ENCODE results near the gene OR2C1.

The OR2C1 gene

DNA sequence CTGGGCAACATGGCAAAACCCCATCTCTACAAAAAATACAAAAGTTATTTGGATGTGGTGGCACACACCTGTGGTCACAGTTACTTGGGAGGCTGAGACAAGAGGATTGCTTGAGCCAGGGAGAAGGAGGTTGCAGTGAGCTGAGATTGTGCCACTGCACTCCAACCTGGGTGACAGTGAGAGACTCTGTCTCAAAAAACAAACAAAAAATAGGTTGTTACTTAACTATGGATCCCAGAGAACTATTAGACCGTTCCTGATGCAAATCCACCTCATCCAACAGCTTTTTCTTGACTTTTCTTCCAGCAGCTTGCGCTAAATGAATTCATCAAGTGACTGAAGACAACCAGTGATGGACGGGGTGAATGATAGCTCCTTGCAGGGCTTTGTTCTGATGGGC lies at the start of gene OR2C1:
Gene OR2C1, plus strand, starts transcription at position 301 of the 400 bp plus-strand sequence. Its CDS starts 52 bp downstream, at position 353.
- no peak for DNase-seq (ENCODE audit: low read depth, low spot score)

DNA sequence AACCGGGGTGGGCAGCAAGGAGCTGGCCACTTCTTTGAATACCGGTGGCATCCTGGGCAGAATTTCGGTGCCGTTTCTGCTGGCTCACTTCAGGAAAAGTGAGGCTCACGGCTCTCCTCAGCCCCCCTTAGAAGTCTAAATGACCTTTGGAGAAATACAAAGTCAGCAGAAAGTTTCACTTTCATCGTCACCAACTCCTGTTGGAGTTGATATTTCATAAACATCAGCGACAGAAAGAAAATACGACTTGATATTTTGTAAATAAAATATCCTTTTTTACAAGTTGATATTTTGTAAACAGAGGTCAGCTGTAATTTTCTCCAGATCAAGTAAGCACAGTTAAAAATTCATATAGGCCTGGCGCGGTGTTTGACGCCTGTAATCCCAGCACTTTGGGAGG lies 49.6 kb upstream of the OR2C1 start:
- no peak for DNase-seq (ENCODE audit: low read depth, low spot score)

DNA sequence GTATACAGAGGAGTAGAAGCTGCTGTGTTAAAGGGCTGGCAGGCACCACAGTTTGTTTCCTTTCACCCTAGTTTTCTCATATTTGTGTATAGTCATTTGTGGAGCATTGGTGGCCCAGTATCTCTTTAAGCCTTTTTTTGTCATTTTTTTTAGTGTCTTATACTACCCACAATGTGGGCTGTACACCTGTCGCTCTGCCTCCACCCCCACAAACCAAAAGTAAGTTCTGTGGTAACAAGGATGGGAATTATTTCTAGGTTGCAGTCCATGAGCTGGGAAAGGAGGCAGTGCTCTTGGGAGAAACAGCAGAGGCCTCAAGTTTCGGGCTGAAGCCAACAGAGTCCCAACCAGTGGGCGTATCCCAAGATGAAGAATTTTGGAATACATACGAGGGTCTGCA lies 44.2 kb upstream of the OR2C1 start:
- DNase-seq (ENCODE audit: low read depth, low spot score) = no peak

DNA sequence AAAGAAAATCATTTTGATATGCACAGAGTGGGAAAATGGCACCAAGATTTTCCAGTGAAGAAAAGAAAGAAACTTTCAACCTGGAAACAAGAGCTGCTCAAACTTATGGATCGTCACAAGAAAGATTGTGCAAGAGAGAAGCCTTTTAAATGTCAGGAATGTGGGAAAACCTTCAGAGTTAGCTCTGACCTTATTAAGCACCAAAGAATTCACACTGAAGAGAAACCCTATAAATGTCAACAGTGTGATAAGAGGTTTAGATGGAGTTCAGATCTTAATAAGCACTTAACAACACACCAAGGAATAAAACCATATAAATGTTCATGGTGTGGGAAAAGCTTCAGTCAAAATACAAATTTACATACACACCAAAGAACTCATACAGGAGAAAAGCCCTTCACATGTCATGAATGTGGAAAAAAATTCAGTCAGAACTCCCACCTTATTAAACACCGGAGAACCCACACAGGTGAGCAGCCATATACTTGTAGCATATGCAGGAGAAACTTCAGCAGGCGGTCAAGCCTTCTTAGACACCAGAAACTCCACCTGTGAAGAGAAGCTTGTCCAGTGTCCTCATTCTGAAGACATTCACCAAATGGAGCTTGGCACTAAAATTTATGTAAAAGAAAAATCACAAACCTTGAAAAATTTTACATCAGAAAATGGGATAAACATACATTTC lies 38.2 kb upstream of the OR2C1 start:
- no peak for DNase-seq (ENCODE audit: low read depth, low spot score)

DNA sequence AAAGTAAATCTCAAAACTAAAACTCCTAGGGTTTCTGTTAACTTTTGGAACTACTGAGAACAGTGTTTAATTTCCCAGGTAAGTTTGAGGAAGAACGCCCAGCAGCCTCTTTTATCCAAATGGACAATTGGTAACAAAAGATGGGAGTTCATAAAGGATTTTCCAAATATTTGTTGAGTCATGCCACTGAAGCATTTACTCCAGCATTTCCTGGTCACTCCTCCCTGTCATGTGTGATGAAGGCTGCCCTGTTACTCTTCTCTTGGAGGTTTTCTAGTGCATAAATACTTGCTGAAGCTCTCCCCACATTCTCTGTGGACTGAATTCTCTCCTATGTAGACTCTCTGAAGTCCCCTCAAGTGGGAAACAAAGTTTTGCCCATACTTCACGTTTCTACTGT lies 33.9 kb upstream of the OR2C1 start:
- no peak for DNase-seq (ENCODE audit: low read depth, low spot score)

DNA sequence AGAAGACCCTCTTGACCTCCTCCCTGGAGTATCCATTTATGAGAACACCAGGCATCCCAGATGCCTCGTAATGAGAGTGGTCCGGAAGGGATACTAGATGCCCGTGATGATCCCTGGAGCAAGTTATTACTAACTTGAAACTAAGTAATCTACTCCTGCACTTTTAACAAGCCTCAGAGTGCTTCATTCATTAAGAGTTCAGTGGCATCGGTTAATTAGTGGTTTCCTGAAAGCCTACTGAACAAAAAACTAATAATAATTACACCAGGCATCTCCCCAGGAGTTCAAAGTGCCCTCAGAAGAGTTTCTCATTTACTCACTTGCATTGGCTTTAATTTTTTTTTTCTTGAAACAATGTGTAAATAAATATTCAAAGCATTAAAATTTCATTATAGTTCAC lies 28.2 kb upstream of the OR2C1 start:
- no peak for DNase-seq (ENCODE audit: low read depth, low spot score)

DNA sequence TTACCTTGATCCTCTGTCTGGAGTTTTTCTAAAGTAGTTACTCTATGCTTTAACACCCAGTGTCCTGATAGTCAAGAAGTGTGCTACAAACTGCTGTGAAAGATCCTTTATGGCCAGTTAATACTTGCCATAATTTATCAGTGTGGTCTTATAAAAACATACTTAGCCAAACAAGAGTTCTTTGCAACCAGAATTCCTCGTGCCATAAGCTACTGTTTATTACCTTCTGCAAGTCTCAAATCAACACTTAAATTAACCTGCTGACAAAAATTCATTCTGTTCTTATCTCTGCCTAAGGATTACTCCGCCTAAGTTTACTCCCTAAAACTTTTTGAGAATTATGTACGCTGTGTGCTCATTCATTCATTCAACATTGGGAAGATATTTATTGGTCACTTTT lies 27.6 kb upstream of the OR2C1 start:
- DNase-seq (ENCODE audit: low read depth, low spot score) = no peak

DNA sequence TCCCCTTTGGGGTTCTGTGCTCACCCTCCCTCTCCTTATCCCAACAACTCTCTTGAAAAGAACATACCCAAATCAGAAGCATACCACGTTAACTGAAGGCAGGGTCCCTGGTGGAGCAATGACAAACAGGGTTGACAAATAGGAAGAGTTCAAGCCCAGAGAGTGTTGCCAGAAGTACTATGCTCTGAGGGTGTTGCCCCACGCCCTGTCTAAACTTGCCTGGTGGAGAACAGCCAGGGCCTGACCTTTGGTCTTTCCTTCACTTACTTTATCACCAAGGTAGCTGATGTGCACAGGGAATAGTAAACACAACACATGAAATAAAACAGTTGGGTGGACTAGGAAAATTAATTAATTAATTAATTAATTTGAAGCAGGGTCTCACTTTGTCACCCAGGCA lies 27.0 kb upstream of the OR2C1 start:
- no peak for DNase-seq (ENCODE audit: low read depth, low spot score)

DNA sequence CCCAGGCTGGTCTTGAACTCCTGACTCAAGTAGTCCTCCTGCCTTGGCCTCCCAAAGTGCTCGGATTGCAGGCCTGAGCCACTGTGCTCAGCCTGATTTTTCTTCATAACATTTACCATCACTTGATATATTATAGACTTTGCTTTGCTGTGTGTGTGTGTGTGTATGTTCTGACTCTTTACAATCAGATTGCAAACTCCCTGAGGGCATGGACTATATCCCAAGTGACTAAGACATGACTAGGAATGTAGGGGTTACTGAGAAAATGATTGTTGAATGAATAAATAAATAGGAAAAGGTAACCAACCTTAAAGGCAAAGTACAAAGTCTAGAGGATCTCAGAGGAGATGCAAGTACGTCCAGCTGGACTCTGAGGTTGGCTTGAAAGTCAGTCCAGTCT lies 9.6 kb upstream of the OR2C1 start:
- no peak for DNase-seq (ENCODE audit: low read depth, low spot score)

DNA sequence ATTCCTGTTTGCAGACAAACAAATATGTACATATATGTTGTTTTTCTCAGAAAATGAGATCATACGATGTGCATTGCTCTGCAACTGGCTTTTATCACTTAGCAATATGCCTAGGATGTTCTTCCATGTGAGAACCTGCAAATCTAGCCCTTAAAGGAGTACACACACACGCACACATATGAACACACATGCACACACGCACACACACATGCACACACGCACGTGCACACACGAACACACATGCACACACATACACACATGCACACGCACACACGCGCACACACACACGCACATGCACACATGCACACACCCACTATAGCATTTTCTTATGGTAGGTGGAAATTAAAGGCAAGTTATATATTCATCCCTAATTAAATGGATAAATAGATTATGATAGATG lies 8.1 kb upstream of the OR2C1 start:
- DNase-seq (ENCODE audit: low read depth, low spot score) = no peak

DNA sequence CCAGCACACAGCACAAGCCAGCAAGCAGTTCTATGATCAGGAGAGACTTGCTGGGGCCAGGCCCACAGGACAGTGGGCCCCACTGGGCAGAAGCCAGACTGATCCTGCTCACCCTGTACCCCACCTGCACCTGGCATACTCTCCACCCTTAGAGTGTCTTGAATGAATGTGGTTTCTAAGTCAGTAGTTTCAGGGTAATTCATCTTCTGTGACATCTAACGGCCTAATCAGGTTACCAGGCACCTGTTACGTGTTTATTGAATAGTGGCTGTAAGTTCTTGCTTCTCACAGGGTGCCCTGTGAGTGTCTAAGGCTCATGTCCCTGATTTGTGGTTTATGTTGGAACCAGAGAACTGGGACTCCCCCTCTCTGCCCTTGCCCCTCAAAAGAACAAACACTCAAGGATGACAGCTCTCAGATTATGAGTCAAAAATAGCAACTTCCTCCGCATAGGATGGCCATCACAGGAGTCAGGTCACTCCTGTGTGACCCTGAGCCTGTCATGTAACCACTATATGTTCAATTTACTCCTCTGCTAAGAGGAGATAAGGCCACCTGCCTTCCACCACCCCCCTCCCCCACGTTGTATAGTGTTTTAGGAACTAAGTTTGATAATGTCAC lies 7.0 kb upstream of the OR2C1 start:
- DNase-seq (ENCODE audit: low read depth, low spot score) = no peak

DNA sequence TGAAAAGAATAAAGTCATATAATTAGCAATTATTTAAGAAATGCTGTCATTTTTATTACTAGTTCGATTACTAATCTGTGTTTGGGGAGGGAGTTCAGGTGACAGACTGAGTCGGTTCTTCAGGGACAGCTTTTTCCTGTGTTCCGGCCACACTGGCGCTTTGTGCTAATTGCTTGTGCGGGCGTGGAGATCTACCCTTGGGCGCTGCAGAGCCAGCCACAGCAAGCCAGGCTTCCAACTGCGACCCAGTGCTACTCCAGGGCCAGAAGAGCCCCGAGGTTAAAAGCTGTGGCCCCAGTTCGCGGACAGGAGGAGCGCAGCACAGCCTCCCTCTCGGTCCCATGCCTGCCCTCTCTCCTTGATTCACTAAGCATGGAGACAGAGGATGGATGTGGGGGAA lies 6.5 kb upstream of the OR2C1 start:
- no peak for DNase-seq (ENCODE audit: low read depth, low spot score)

DNA sequence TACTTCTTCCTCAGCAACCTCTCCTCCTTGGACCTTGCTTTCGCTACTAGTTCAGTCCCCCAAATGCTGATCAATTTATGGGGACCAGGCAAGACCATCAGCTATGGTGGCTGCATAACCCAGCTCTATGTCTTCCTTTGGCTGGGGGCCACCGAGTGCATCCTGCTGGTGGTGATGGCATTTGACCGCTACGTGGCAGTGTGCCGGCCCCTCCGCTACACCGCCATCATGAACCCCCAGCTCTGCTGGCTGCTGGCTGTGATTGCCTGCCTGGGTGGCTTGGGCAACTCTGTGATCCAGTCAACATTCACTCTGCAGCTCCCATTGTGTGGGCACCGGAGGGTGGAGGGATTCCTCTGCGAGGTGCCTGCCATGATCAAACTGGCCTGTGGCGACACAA lies 429 bp downstream of the OR2C1 start:
- DNase-seq (ENCODE audit: low read depth, low spot score) = no peak

DNA sequence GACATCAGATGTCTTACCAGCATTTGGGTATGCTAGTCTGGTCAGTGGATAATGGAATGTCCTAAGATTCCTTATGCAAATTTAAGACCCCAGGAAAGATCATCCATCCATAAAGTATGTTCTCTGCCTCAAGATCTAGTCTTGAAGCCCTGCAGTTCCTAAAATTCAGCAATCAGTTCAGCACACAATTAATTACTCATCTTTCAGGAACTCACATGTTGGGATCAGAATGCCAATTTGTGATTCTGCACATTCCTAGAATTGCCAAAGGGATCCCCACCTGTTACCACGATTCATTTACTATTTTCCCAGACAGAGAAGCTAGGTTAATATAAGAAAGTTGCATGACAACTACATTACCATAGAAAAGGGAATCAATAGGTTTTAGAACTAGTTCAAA lies 3.2 kb downstream of the OR2C1 start:
- no peak for DNase-seq (ENCODE audit: low read depth, low spot score)

DNA sequence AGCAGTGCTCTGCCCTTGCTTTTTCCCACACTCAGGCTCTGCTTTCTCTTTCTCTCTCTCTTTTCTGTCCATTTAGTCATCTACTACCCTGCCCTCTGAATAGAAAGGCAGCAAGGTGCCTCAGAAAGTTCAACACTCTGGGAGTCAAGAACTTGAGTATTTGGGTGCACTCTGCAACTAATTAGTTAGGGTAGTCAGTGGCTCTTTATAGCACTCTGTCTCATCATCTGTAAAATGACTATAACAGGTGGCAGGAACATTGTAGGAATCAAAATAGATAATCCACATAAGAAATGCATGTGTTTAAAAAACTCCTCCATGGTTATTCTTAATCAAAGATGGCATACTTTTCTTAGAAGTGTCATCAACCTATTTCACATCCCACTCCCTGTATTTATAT lies 7.2 kb downstream of the OR2C1 start:
- no peak for DNase-seq (ENCODE audit: low read depth, low spot score)

DNA sequence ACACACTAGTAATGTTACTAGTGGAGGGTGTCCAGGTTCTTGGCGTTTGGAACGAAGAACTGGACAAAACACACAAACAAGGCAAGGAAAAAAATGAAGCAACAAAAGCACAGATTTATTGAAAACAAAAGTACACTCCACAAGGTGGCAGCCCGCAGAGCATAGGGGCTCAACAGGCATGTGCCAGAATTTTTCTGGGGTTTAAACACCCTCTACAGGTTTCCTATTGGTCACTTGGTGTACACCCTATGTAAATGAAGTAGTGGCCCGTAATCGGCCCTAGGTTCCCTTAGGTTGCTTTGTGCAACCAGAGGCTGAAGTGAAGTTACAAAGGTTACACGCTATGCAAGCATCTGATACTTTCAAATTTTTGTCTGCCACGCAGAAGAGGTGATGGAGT lies 8.1 kb downstream of the OR2C1 start:
- no peak for DNase-seq (ENCODE audit: low read depth, low spot score)

DNA sequence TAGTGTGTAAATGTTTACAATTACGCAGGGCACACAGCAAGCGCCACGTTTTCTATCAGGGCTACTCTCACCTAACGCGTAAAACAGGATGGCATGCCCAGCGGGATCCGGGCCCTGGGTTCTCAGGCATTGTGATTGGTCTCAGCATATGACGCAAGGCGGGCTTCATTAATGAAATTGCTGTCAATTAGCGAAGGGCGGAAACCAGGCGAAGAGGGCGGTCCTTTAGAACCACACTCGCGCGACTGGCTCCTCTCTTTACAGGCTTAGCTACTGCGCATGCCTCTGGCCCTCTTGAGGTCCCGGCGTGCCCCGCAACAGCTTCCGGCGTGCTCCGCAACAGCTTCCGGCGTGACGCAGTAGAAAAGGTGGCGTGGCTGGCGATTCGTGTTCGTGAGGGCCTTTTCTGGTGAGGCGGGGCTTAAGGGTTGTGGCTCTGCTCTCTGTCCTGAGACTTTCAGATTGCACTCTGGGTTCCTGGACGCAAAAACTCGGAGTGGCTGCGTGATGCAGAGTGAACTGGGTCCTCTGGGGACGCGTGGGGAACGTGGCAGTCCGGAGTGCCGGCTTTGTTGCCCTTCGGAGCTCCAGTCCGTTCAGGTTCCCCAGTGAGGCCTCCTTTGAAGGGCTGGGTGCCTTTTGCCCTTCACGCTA lies 9.2 kb downstream of the OR2C1 start:
- no peak for DNase-seq (ENCODE audit: low read depth, low spot score)

DNA sequence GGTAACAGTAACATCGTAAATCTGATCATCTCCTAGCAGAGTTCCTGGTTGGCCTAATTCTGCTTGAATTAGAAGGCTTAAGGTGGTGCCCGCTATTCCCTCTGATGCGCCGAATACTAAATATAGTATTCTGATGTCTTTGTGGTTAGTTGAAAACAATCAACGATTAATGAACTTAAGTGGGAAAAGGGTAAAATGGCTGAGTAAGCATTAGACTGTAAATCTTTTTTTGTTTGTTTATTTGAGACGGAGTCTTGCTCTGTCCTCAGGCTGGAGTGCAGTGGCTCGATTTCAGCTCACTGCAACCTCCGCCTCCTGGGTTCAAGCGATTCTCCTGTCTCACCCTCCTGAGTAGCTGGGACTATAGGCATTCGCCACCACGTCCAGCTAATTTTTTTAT lies 13.4 kb downstream of the OR2C1 start:
- DNase-seq (ENCODE audit: low read depth, low spot score) = no peak

DNA sequence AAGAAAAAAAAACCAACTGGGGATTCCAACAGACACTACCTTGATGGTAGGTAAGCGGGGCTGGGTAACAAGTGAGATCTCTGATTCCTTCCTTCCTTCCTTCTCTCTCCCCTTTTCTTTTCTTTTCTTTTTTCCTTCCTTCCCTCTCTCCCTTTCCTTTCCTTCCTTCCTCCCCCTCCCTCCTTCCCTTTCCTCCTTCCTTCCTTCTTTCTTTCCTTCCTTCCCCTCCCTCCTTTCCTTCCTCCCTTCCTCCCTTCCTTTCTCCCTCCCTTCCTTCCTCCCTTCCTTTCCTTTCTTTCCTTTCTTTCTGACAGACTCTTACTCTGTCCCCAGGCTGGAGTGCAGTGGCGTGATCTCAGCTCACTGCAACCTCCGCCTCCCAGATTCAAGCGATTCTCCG lies 20.0 kb downstream of the OR2C1 start:
- no peak for DNase-seq (ENCODE audit: low read depth, low spot score)

DNA sequence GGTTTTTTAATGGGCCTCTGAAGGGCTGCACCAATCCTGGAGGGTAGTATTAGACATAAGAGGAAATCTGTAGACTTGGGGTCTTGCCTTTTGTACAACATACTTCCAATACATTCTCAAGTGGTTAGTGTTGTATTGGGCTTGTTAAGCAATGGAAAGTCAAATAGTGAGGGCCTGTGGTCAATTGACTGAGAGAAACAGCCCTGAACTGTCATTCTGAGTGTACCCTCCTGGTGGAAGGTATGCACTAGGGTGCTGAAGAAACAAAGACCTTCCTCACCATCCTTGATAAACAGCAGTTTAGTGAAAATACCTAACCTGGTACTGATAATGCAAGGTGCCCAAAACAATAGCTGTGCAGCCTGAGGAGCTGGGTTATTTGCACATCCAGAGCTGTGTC lies 22.2 kb downstream of the OR2C1 start:
- no peak for DNase-seq (ENCODE audit: low read depth, low spot score)

DNA sequence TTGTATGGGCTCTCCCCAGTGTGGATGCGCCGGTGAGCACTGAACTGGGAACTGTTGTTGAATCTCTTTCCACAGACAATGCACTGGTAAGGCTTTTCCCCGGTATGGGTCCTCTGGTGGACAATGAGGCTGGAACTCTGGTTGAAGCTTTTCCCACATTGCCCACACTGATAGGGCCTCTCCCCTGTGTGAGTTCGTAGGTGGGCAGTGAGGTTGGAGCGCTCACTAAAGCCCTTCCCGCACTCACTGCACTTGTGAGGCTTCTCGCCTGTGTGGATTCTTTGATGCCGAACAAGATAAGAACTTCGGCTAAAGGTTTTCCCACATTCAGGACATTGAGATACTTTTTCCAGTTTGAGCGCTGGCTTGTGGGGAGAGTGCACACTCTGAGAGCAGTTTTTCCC lies 27.4 kb downstream of the OR2C1 start:
- DNase-seq (ENCODE audit: low read depth, low spot score) = no peak

DNA sequence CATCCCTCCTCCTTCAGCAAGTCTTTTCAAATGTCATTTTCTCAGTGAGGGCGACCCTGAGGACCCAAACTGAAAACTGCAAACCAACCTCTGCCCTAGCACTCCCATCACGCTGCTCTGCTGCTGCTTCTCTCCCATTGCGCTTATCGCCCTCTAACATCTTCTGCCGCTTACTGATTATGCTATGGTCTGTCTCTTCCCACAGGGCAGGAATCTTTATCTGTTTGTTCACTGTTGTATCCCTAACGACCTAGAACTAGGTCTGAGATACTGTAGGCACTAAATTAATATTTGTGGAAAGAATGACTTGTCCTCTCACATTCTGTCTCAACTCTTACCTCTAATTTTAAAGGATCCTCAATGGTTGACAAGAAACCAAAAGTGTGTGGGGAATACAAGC lies 32.6 kb downstream of the OR2C1 start:
- DNase-seq (ENCODE audit: low read depth, low spot score) = no peak

DNA sequence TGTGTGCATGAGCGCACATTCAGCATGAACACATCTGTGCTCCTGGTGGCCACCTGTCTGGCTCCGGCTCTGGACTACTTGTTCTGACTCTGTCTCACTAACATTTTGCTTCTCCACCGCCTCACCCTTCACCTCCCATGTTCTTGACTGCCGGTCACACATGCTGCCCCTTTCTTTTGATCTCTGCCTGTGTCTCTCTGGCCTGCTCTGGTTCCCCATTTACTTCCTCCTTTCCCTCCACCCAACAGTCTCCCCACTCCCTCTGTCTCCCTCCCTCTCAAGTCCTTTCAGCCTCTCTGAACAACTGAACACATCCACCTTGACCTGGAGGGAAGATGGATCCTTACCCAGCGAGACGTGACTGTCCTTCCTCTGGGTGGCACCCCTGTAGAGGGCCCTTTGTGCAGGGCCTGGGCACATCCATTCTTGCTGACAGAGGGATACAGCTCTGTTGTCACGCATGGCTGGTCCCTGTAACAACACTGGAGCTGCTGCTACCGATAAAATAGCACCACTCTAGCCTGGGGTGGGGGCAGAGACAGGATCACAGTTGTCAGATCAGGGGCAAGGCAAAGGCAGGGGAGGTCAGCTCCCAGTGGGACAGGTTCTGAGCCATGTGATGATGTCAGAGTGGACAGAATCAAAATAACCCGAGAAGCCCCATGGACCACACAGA lies 34.1 kb downstream of the OR2C1 start:
- DNase-seq (ENCODE audit: low read depth, low spot score) = no peak

All from iPS DF 19.7 (cell line).